Neural progenitor cell (in vitro differentiated cells): ENCODE results near the gene DNAI7.

Experiments used
- CTCF ChIP-seq: fragments of 200-600 bp; sonication (generic); IDR thresholded peaks from 2 replicates; pipeline ENCODE4 v1.5.1; 2017; ENCODE audit warnings: antibody characterized with exemption, mild to moderate bottlenecking
- EZH2 ChIP-seq: fragments of 200-600 bp; sonication (generic); IDR thresholded peaks from 2 replicates; pipeline ENCODE4 v1.6.1; 2017; ENCODE audit warnings: antibody characterized with exemption, mild to moderate bottlenecking, moderate library complexity

- no peak for TF ChIP-seq CTCF
- no peak for TF ChIP-seq EZH2
Observed at GRCh38 chr12:25146686-25147085, 48.3 kb downstream of the DNAI7 start.
